HG03575 (cell line): ENCODE results near the gene GMFB.
A peak's percentile ranks its signal among the peaks of the same experiment; 100 is the strongest.

Source experiments
- ATAC-seq: cut with Tn5 transposase; IDR thresholded peaks from one replicate; pipeline ENCODE4 v1.9.1; 2021; ENCODE audit not compliant: unreplicated experiment, insufficient number of reproducible peaks, low FRiP score; ENCODE audit errors: extremely low read depth

GMFB gene

GRCh38 chr14:54488646-54489317 is at the start of gene GMFB:
Gene GMFB, minus strand, starts transcription at chr14:54488980. Its CDS starts 53 bp downstream, at chr14:54488927.
- ATAC-seq: peak; percentile 57

DNA sequence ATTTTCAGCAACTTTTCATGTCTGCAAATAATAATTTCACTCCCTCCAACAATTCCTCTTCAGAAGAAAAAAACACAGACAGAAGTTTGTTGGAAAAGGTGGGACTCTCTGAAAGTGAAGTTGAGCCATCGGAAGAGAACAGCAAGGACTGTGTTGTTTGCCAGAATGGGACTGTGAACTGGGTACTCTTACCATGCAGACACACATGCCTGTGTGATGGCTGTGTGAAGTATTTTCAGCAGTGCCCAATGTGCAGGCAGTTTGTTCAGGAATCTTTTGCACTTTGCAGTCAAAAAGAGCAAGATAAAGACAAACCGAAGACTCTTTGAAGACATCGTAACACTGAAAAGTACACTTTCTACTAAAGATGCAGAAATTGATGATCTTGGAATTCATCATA is 49.3 kb upstream of the GMFB start:
- no peak for ATAC-seq

GRCh38 chr14:54537651-54538050 is 48.9 kb upstream of the GMFB start:
- no peak for ATAC-seq

GRCh38 chr14:54535646-54536045 is 46.9 kb upstream of the GMFB start:
- no peak for ATAC-seq

DNA sequence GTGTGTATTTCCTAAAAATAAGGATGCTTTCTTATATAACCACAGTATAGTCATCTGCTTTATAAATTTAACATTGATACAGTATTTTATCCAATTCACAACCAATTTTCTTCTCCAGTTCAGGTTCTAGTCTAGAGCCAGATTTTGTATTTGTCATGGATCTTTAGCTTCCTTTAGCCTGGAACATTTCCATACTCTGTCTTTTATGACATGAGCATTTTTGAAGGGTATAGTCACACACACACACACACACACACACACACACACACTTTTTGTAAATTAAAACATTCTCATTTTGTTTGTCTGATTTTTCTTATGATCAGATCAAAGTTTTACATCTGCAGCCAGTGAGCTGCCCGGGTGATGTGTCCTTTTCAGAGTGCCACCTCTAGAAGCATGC is 46.3 kb upstream of the GMFB start:
- no peak for ATAC-seq

- no peak for ATAC-seq
Measured at GRCh38 chr14:54533100-54533499, 44.3 kb upstream of the GMFB start.

- peak; percentile 94 for ATAC-seq
Measured at GRCh38 chr14:54532111-54533012, 43.6 kb upstream of the GMFB start.

DNA sequence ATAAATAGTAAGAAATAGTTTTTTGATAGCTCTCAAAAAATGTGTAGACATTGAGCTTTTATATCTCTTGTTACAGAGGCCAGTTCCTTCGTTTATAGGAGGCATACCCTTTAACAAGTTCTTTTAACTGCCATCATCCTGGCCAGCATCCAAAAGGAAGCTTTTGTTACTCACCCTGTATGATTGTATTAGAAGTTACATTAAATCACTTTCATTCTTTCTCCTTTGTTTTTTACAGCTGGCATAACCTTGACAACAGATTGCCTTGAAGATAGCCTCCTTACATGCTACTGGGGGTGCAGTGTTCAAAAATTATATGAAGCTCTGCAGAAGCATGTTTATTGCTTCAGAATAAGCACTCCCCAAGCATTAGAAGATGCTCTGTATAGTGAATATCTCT is 41.0 kb upstream of the GMFB start:
- no peak for ATAC-seq

- ATAC-seq: no peak
Measured at GRCh38 chr14:54528973-54529372, 40.2 kb upstream of the GMFB start.

DNA sequence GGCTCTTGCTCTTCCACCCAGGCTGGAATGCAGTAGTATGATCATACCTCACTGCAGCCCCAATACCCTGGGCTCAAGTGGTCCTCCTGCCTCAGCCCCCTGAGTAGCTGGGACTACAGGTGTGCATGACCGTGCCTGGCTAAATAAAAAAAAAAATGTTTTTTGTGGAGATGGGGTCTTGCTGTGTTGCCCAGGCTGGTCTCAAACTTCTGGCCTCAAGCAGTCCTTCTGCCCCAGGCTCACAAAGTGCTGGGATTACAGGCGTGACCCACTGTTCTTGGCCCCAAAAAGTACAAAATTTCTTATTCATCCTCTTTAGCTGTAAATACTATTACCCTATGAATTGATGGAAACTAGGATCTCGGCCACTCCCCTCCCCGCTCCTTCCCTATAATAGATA is 35.6 kb upstream of the GMFB start:
- ATAC-seq: no peak

DNA sequence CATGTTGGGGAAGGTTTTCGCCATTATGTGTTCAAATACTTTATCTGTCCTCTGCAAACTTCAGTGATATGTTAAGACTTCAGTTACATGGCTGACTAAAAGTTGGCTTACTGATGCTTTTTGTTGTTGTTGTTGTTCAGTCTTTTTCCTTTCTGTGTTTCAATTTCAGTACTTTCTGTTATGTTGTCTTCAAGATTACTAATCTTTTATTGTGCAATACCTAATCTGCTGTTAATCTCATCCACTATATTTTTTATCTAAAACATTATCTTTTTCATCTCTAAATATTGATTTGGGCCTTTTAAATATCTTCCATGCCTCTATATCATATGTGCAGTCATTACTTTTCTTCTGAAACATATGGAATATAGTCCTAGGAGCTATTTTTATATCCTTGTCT is 27.9 kb upstream of the GMFB start:
- ATAC-seq: no peak

DNA sequence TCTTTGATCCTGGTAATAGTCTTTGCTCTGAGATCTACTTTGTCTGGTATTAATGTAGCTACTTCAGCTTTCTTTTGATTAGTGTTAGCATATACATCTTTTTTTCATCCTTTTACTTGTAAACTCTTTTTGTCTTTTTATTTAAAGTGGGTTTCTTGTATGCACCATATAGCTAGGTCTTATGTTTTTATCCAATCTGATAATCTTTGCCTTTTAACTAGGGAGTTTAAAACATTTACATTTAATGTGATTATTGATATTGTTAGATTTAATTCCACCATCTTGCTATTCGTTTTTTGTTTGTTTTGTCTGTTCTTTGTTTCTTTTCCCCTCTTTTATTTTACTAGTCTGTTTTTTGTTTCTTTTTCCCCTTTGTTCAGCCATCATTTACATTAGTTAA is 26.9 kb upstream of the GMFB start:
- ATAC-seq: no peak

DNA sequence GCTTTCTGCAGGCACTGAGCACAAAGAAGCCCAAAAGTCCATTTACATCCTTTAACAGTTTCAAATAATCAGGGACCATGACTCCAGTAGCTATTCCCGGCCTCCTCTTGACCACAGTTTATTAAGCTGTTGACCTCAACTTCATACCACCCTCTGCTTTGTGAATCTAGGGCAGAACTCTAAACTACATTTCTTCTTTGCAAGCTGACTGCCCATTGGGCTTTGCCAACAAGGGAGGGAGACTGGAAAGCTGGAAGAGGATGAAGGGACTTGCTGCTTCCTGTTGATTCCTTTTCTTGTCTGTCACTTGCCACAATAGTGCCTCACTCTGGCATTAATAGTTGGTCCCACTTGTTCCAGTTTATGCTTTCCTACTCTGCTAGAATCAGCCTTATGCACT is 23.6 kb upstream of the GMFB start:
- ATAC-seq: no peak

DNA sequence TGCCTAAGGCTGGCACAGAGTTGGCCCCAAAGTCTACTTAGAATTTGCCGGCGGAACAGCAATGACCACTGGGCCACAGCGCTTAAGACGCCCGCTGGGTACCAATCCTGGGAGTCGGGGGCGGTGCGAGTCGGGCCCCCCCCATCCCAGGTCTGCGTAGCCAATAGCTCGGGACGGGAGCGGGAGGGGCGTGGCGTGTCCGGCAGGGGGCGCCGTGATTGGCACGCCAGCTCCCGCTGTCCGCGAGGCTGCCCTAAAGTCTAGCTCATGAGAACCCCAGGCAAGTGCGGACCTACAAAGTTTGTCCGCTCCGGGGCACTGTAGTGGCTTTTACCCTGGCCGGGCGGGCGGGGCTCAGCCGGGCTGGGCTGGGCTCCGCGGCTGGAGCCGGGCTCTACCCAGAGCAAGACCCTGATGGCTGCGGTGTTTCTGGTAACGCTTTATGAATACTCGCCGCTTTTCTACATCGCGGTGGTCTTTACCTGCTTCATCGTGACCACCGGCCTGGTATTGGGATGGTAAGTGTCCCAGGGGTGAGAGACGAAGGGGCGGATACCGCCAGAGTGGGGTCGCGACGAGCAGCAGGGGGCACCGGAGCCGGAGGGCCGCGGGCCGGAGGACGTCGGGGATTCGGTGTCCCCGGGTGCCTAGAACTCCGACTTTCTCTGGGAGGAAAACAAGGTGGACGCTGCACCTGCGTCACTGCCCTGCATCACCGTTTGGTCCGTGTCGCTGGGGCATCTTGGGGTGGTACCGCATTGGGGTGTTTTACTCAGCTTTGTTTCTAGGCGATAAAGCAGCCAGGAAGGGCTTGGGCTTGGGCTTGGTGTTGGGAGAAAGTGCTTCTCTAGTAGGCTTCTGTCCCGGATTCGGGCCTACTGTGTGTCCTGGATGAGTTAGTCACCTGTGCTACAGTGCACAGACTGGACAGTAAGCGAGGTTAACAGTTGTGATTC is 21.0 kb upstream of the GMFB start, which contains the start of gene CGRRF1:
Gene CGRRF1, plus strand, starts transcription at position 361 of the 956 bp plus-strand sequence. Its CDS starts 54 bp downstream, at position 415.
- peak; percentile 74 for ATAC-seq

- ATAC-seq: no peak
Measured at GRCh38 chr14:54503486-54503885, 14.7 kb upstream of the GMFB start.

- no peak for ATAC-seq
Measured at GRCh38 chr14:54502602-54503001, 13.8 kb upstream of the GMFB start.

GRCh38 chr14:54501480-54501879 is 12.7 kb upstream of the GMFB start:
- ATAC-seq: no peak

- ATAC-seq: no peak
Measured at GRCh38 chr14:54500744-54501143, 12.0 kb upstream of the GMFB start.

GRCh38 chr14:54498579-54498978 is 9.8 kb upstream of the GMFB start:
- no peak for ATAC-seq
